Measurements from ENCODE around the gene SMTN.

SMTN gene

DNA sequence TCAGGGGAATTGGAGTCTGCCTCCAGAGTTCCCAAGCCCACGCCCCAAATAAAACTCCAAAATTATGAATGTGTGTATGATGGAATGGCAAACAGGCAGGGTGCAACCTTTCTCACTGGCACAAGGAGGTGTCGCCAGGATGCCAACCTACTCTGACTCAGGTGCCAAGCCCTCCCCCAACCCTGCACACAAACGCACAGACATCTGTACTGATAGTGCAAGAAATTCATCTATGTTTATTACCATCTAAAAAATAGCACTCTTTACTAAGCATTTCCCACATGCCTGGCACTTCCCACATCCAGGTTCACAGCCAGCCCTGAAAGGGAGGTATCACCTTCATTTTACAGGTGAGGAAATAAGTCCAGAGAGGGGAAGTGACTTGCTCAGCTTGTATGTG, 57.9 kb downstream of the SMTN start:
- H3K9ac ChIP-seq (ENCODE audit: low read depth in 1 of 2, low read length in 2 of 2): no peak overlapping the region
- H3K36me3 ChIP-seq (ENCODE audit: control insufficient read depth in 1 of 2, insufficient read depth in 2 of 2, low read length in 2 of 2): no peaks in the 10 kb centered on the region
- H3K4me1 ChIP-seq (ENCODE audit: control insufficient read depth in 1 of 2, insufficient read depth in 2 of 2, low read length in 2 of 2): peaks cover 0 to 4% of the 10 kb centered on the region in 2 donors
- no peak overlapping the region for H3K4me3 ChIP-seq (ENCODE audit: low read depth in 1 of 2, low read length in 2 of 2)
- peaks cover 3 to 7% of the 10 kb centered on the region in 2 donors for H3K27me3 ChIP-seq (ENCODE audit: control insufficient read depth in 1 of 2, insufficient read depth in 2 of 2, low read length in 2 of 2)
- H3K27ac ChIP-seq (ENCODE audit: low read depth, low read length): no peak overlapping the region
- no peaks in the 10 kb centered on the region for H3K9me3 ChIP-seq (ENCODE audit: control insufficient read depth in 1 of 2, low read length in 2 of 2)

DNA sequence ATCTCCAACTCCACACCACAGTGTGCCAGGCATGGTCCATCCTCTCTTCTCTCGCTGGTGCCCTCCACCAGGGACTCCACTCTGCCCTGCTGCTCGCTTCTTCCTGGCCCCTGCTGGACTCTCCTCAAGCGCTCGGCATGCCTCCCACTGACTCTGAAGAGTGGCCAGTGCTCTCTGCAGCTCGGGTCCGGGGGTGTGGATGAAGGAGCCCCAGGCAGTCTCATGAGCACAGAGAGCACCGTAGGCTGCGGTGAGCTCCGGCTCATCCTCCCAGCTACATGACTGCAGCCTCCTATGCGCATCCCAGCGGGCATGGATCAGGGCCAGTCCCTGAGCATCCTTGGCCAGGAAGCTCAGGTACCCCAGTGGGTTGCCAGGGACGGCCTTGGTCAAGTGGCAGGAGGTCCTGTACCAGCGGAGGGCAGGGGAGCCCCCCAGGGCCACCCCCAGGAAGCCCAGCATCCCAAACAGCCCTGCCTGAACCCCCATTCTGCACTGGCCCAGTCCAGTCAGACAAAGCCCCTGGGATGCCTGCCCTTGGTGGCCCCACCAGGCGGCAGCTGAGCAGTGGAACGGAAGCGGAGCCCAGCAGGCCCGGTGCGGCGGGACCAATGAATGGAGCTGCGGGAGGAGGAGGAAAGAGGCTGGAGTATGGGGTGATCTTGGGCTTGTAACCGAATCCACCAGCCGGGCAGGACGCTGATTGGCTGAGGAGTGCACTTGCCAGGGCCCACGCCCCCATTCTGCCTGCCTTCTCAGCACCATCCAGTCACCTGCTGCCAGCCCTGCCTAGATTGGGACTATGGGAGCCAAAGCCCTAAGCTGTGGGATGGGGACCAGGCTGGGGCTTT, 59.0 kb downstream of the SMTN start, which contains the start of gene PLA2G3:
Gene PLA2G3 (minus strand): TSS at position 643 of the 851 bp plus-strand sequence. CDS start 154 bp downstream, at position 489.
- Histone ChIP-seq H3K4me1 (ENCODE audit: control insufficient read depth in 1 of 2, insufficient read depth in 2 of 2, low read length in 2 of 2) (peaks cover 0 to 4% of the 10 kb centered on the region in 2 donors), H3K27ac (ENCODE audit: low read depth, low read length) (no peak within 1 kb of the TSS), H3K4me3 (ENCODE audit: low read depth in 1 of 2, low read length in 2 of 2) (no peak within 1 kb of the TSS), H3K27me3 (ENCODE audit: control insufficient read depth in 1 of 2, insufficient read depth in 2 of 2, low read length in 2 of 2) (peaks cover 3 to 7% of the 10 kb centered on the region in 2 donors), H3K9me3 (ENCODE audit: control insufficient read depth in 1 of 2, low read length in 2 of 2) (no peaks in the 10 kb centered on the region), H3K9ac (ENCODE audit: low read depth in 1 of 2, low read length in 2 of 2) (no peak within 1 kb of the TSS), H3K36me3 (ENCODE audit: control insufficient read depth in 1 of 2, insufficient read depth in 2 of 2, low read length in 2 of 2) (no peaks in the 10 kb centered on the region)

DNA sequence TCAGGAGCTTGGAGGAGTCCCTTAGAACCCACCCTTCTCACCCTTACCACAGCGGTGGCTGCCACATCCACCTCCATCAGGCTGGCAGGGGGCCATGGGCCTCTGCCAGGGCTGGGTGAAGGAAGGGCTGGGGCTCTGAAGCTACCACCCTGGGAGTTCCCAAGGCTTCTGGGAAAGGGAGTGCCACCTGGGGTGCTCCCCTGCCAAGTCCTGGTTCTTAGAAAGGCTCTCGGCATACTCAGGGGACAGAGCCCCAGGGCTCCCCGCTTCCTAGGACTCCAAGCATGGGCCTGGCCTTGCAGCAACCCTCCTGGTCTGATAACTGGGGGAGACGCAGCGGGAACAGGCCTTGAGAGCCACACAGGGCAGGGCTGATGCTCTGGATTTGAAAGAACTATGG, 59.6 kb downstream of the SMTN start:
- H3K36me3 ChIP-seq (ENCODE audit: control insufficient read depth in 1 of 2, insufficient read depth in 2 of 2, low read length in 2 of 2): no peaks in the 10 kb centered on the region
- peaks cover 0 to 4% of the 10 kb centered on the region in 2 donors for H3K4me1 ChIP-seq (ENCODE audit: control insufficient read depth in 1 of 2, insufficient read depth in 2 of 2, low read length in 2 of 2)
- H3K27me3 ChIP-seq (ENCODE audit: control insufficient read depth in 1 of 2, insufficient read depth in 2 of 2, low read length in 2 of 2): peaks cover 3 to 7% of the 10 kb centered on the region in 2 donors
- H3K9ac ChIP-seq (ENCODE audit: low read depth in 1 of 2, low read length in 2 of 2): no peak overlapping the region
- H3K27ac ChIP-seq (ENCODE audit: low read depth, low read length): no peak overlapping the region
- no peak overlapping the region for H3K4me3 ChIP-seq (ENCODE audit: low read depth in 1 of 2, low read length in 2 of 2)
- H3K9me3 ChIP-seq (ENCODE audit: control insufficient read depth in 1 of 2, low read length in 2 of 2): no peaks in the 10 kb centered on the region

DNA sequence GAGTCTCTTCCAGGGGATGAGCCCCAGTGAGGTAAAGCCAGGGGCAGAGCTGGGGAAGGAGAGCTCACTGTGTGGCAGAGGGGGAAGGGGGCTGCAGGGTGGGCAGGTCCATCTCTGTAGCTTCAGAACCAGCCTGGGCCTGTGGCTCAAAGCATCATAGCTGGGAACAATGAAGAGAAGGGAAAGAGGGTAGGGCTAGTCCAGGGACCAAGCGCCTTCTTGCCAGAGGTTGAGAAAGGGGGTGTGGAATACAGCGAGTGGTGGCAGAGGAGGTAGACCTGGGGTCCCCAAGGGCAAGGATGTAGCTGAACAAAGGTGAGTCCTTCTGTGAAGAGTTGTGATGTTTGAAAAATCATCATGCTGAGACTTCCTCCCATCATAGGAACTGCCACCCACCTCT, 60.4 kb downstream of the SMTN start:
- H3K4me1 ChIP-seq (ENCODE audit: control insufficient read depth in 1 of 2, insufficient read depth in 2 of 2, low read length in 2 of 2): peaks cover 0 to 4% of the 10 kb centered on the region in 2 donors
- no peak overlapping the region for H3K4me3 ChIP-seq (ENCODE audit: low read depth in 1 of 2, low read length in 2 of 2)
- H3K36me3 ChIP-seq (ENCODE audit: control insufficient read depth in 1 of 2, insufficient read depth in 2 of 2, low read length in 2 of 2): no peaks in the 10 kb centered on the region
- H3K27ac ChIP-seq (ENCODE audit: low read depth, low read length): no peak overlapping the region
- peaks cover 3 to 7% of the 10 kb centered on the region in 2 donors for H3K27me3 ChIP-seq (ENCODE audit: control insufficient read depth in 1 of 2, insufficient read depth in 2 of 2, low read length in 2 of 2)
- H3K9ac ChIP-seq (ENCODE audit: low read depth in 1 of 2, low read length in 2 of 2): no peak overlapping the region
- no peaks in the 10 kb centered on the region for H3K9me3 ChIP-seq (ENCODE audit: control insufficient read depth in 1 of 2, low read length in 2 of 2)

DNA sequence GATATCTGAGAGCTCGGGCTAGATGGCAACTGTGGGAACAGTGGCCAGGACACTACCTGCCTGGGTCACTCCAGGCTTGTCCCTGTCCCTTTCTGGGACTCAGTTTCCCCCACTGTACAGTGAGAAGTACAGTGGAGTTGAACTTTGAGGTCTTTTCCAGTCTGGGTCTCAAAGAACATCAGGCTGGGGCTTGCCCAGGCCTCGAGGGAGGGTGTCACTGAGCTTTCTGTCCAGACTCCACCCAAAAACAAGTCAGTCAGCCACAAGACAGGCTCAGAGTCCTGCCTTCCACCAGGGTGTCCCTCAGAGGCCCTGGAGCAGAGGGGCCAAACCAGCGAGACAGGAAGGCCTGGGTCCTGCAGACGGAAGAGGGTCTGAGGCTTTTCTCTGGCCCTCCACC, 61.2 kb downstream of the SMTN start:
- peaks cover 0 to 5% of the 10 kb centered on the region in 2 donors for H3K9me3 ChIP-seq (ENCODE audit: control insufficient read depth in 1 of 2, low read length in 2 of 2)
- no peak overlapping the region for H3K9ac ChIP-seq (ENCODE audit: low read depth in 1 of 2, low read length in 2 of 2)
- H3K27me3 ChIP-seq (ENCODE audit: control insufficient read depth in 1 of 2, insufficient read depth in 2 of 2, low read length in 2 of 2): peaks cover 3 to 7% of the 10 kb centered on the region in 2 donors
- H3K4me3 ChIP-seq (ENCODE audit: low read depth in 1 of 2, low read length in 2 of 2): no peak overlapping the region
- no peaks in the 10 kb centered on the region for H3K36me3 ChIP-seq (ENCODE audit: control insufficient read depth in 1 of 2, insufficient read depth in 2 of 2, low read length in 2 of 2)
- H3K27ac ChIP-seq (ENCODE audit: low read depth, low read length): no peak overlapping the region
- peaks cover 0 to 4% of the 10 kb centered on the region in 2 donors for H3K4me1 ChIP-seq (ENCODE audit: control insufficient read depth in 1 of 2, insufficient read depth in 2 of 2, low read length in 2 of 2)

DNA sequence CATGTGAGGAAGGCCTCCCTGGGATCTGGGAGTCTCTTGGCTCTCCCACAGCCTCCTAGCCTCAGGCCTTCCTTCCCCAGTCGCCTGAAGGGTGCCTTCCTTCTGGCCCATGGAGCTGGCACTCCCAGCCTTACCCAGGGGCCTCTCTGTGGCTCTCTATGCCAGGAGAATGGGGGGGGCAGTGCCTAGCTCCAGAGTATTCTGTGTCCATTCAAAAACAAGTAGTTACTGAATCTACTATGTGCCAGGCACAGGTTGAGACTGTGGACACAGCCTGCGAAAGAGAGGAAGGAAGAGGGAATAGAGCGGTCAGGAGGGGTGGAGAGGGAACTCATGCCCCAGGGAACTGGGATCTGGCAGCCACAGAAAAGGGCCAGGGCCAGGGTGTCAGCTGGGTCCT, 61.9 kb downstream of the SMTN start:
- Histone ChIP-seq H3K27me3 (ENCODE audit: control insufficient read depth in 1 of 2, insufficient read depth in 2 of 2, low read length in 2 of 2) (peaks cover 3 to 7% of the 10 kb centered on the region in 2 donors), H3K9me3 (ENCODE audit: control insufficient read depth in 1 of 2, low read length in 2 of 2) (peaks cover 0 to 5% of the 10 kb centered on the region in 2 donors), H3K9ac (ENCODE audit: low read depth in 1 of 2, low read length in 2 of 2) (no peak overlapping the region), H3K4me3 (ENCODE audit: low read depth in 1 of 2, low read length in 2 of 2) (no peak overlapping the region), H3K4me1 (ENCODE audit: control insufficient read depth in 1 of 2, insufficient read depth in 2 of 2, low read length in 2 of 2) (peaks cover 0 to 4% of the 10 kb centered on the region in 2 donors), H3K36me3 (ENCODE audit: control insufficient read depth in 1 of 2, insufficient read depth in 2 of 2, low read length in 2 of 2) (no peaks in the 10 kb centered on the region), H3K27ac (ENCODE audit: low read depth, low read length) (no peak overlapping the region)

DNA sequence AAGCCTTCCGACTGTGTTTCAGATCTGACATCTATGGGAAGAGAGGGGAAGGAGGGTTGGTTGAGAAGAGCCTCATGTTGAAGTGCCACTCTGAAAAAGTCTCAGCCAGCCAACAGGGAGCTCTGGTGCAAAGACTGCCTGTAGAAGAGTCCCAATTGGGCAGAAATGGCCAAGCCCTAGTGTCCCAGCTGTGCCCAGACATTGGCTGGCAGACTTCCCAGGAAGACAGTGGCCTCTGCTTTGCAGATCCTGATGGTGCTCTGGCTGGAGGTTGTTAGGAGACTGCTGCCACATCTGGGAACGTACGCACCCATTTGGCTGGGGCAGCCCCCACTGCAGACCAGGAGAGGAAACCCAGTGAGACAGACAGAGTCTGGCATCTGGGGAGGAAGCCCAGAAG, 62.4 kb downstream of the SMTN start:
- Histone ChIP-seq H3K27me3 (ENCODE audit: control insufficient read depth in 1 of 2, insufficient read depth in 2 of 2, low read length in 2 of 2) (peaks cover 3 to 7% of the 10 kb centered on the region in 2 donors), H3K4me3 (ENCODE audit: low read depth in 1 of 2, low read length in 2 of 2) (no peak overlapping the region), H3K9ac (ENCODE audit: low read depth in 1 of 2, low read length in 2 of 2) (no peak overlapping the region), H3K27ac (ENCODE audit: low read depth, low read length) (no peak overlapping the region), H3K4me1 (ENCODE audit: control insufficient read depth in 1 of 2, insufficient read depth in 2 of 2, low read length in 2 of 2) (peaks cover 0 to 4% of the 10 kb centered on the region in 2 donors), H3K36me3 (ENCODE audit: control insufficient read depth in 1 of 2, insufficient read depth in 2 of 2, low read length in 2 of 2) (no peaks in the 10 kb centered on the region), H3K9me3 (ENCODE audit: control insufficient read depth in 1 of 2, low read length in 2 of 2) (peaks cover 0 to 5% of the 10 kb centered on the region in 2 donors)

DNA sequence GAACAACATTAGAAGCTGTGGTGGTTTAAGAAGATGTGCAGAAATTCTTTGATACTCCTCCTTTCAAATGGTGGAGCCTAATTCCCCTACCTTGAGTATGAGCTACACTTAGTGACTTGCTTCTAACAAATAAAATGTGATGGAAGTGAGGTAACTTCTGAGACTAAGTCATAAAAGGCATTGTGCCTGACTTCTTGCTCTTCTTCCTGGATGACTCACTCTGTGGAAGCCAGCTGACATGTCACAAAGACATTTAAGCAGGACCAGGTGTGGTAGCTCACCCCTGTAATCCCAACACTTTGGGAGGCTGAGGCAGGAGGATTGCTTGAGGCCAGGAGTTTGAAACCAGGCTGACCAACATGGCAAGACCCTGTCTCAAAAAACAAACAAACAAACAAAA, 63.1 kb downstream of the SMTN start:
- Histone ChIP-seq H3K36me3 (ENCODE audit: control insufficient read depth in 1 of 2, insufficient read depth in 2 of 2, low read length in 2 of 2) (no peaks in the 10 kb centered on the region), H3K27me3 (ENCODE audit: control insufficient read depth in 1 of 2, insufficient read depth in 2 of 2, low read length in 2 of 2) (peaks cover 3 to 5% of the 10 kb centered on the region in 2 donors), H3K4me1 (ENCODE audit: control insufficient read depth in 1 of 2, insufficient read depth in 2 of 2, low read length in 2 of 2) (peaks cover 0 to 4% of the 10 kb centered on the region in 2 donors), H3K9me3 (ENCODE audit: control insufficient read depth in 1 of 2, low read length in 2 of 2) (peaks cover 0 to 5% of the 10 kb centered on the region in 2 donors), H3K9ac (ENCODE audit: low read depth in 1 of 2, low read length in 2 of 2) (no peak overlapping the region), H3K27ac (ENCODE audit: low read depth, low read length) (no peak overlapping the region), H3K4me3 (ENCODE audit: low read depth in 1 of 2, low read length in 2 of 2) (no peak overlapping the region)

DNA sequence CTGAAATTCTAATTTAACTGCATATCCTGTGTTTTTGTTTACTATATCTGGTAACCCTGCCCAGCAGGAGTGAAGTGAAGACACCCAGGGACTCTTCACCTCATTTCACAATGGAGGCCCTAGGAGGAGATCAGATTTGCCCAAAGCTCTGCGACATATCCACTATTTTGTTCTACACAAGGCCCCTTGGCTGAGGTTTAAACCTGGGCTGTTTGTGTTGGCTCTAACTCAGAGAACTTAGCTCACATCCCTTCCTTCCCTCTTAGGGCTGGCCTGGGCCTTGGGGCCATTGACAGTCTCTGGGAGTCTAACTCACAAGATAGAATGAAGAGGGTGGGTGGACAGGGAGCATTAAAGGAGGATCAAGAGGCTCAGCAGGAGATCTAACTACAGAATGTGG, 67.4 kb downstream of the SMTN start:
- Histone ChIP-seq H3K4me1 (ENCODE audit: control insufficient read depth in 1 of 2, insufficient read depth in 2 of 2, low read length in 2 of 2) (no peaks in the 10 kb centered on the region), H3K4me3 (ENCODE audit: low read depth in 1 of 2, low read length in 2 of 2) (no peak overlapping the region), H3K27me3 (ENCODE audit: control insufficient read depth in 1 of 2, insufficient read depth in 2 of 2, low read length in 2 of 2) (no peaks in the 10 kb centered on the region), H3K27ac (ENCODE audit: low read depth, low read length) (no peak overlapping the region), H3K36me3 (ENCODE audit: control insufficient read depth in 1 of 2, insufficient read depth in 2 of 2, low read length in 2 of 2) (no peaks in the 10 kb centered on the region), H3K9ac (ENCODE audit: low read depth in 1 of 2, low read length in 2 of 2) (no peak overlapping the region), H3K9me3 (ENCODE audit: control insufficient read depth in 1 of 2, low read length in 2 of 2) (peaks cover 0 to 5% of the 10 kb centered on the region in 2 donors)

DNA sequence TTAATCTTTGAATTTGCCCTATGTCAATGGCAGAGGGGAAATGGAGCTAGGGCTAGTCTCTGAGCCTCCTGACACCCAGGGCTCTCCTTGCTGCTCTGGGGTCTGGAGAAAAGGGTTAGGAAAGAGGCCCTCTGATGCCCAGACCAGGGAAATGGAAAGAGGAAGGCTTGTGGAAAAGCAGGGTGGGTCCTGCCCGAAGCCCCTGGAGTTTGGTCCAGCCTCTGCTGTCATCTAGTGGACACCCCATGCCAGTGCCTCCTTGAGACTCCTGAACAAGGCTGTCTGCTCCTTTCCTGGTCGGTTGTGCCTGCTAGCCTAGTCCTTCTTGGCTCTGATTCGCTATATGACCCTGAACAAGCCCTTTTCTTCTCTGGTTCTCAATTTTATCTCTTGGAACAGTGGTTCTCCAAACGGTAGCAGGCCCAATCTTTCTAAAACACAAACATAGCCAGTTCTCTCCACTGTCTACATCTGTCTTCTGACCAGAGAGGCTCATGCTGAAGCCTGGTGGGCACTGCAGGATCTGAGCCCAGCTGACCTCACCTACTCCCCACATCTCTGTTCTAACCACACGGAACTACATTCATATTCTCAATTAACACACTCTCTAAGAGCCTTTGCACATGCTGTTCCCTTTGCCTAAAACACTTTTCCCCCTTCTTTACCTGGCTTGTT, 68.0 kb downstream of the SMTN start:
- Histone ChIP-seq H3K9me3 (ENCODE audit: control insufficient read depth in 1 of 2, low read length in 2 of 2) (peaks cover 0 to 5% of the 10 kb centered on the region in 2 donors), H3K4me3 (ENCODE audit: low read depth in 1 of 2, low read length in 2 of 2) (no peak overlapping the region), H3K9ac (ENCODE audit: low read depth in 1 of 2, low read length in 2 of 2) (no peak overlapping the region), H3K36me3 (ENCODE audit: control insufficient read depth in 1 of 2, insufficient read depth in 2 of 2, low read length in 2 of 2) (no peaks in the 10 kb centered on the region), H3K4me1 (ENCODE audit: control insufficient read depth in 1 of 2, insufficient read depth in 2 of 2, low read length in 2 of 2) (no peaks in the 10 kb centered on the region), H3K27ac (ENCODE audit: low read depth, low read length) (no peak overlapping the region), H3K27me3 (ENCODE audit: control insufficient read depth in 1 of 2, insufficient read depth in 2 of 2, low read length in 2 of 2) (no peaks in the 10 kb centered on the region)
